ENCODE results near the gene SLC25A29. TPM values are rescaled to one million over a fixed set of nuclear protein-coding genes. Genes with fewer than 3 reads are reported as not detected.
"Not testable (repeated sequence)": the region's sequence is repeated elsewhere in the genome, so short reads cannot be mapped to it uniquely, and the experiment has no call there.

The SLC25A29 gene
- total RNA-seq, 1 donor from 2014 or later: 17.6 TPM

GRCh38 chr14:100297320-100298300 lies 8.6 kb downstream of the SLC25A29 start:
- peak; percentile 88 for ATAC-seq (ENCODE audit: poor library complexity)
- peak; percentile 89 for DNase-seq
- intact Hi-C loops (cut with DNase I): no loop called here

GRCh38 chr14:100296729-100297128 lies 9.5 kb downstream of the SLC25A29 start:
- intact Hi-C loops (cut with DNase I); ATAC-seq (ENCODE audit: poor library complexity); DNase-seq: not testable (repeated sequence)

GRCh38 chr14:100296106-100296651 lies 10.1 kb downstream of the SLC25A29 start:
- DNase-seq (no peak), ATAC-seq (ENCODE audit: poor library complexity) (no peak)
- intact Hi-C loops (cut with DNase I): no loop called here

GRCh38 chr14:100295376-100296105 lies 10.7 kb downstream of the SLC25A29 start:
- DNase-seq (no peak), ATAC-seq (ENCODE audit: poor library complexity) (no peak)
- intact Hi-C loops (cut with DNase I): no loop called here

GRCh38 chr14:100294963-100295330 lies 11.3 kb downstream of the SLC25A29 start:
- intact Hi-C loops (cut with DNase I): no loop called here
- DNase-seq (peak; percentile 22), ATAC-seq (ENCODE audit: poor library complexity) (no peak)

DNA sequence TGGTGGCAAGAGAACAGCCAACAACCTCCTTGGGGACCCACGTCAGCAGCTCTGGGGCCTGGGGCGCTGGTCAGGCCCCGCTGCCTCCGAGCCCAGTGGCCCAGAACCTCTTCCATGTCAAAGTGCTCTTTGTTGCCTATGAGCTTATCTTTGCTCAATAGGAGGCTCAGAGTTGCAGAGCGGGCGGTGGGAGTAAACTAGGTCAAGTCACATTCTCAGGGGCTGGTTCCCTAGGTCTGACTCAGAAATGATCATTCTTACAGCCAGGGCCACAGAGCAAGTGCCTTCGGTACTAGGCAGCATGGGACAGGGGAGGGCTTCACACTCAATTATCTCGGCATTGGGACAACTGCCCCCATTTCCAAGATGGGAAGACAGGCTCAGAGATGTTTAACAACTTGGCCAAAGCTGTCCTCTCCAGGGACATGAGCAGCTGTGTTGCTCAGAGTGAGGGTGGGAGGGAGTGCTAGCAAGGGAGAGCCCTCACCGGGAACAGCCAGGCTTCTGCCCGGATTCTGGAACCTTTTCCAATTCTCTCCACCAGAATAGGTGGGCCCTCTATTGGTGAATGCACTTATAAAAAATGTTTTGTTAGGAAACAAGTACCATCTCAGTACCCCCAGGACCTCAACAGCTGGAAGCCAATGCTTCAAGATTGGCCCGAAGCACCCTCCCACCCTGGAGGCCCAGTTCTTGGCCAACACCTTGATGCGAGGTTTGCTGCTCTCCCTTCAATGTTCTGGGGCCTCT lies 11.9 kb downstream of the SLC25A29 start:
- DNase-seq (peak; percentile 81), ATAC-seq (ENCODE audit: poor library complexity) (peak; percentile 49)

DNA sequence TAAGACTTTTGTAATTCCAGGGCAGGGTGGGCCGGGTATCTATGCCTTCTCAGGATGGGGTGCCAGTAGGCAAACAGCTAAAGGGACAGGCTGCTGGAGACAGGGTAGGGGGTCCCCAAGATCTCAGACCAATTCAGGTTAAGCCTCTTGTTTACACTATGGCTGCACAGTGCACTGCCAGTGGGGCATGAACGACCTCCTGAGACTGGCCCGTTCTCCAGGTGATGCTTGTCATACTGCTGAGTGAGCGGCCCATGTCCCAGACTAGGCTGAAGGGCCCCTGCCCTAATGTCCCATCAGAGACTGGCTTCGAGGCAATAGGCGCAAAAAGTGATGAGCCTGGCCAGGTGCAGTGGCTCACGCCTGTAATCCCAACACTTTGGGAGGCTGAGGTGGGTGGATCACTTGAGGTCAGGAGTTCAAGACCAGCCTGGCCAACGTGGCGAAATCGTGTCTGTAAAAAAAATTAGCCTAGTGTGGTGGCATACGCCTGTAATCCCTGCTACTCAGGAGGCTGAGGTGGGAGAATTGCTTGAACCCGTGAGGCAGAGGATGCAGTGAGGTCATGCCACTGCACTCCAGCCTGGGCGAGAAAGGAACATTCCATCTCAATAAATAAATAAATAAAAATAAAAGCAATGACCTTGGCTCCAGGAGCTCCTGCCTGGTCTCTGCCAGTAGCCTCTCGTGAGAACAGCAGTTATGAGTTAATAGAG lies 12.6 kb downstream of the SLC25A29 start:
- intact Hi-C loops (cut with DNase I): no loop called here
- DNase-seq (peak; percentile 32), ATAC-seq (ENCODE audit: poor library complexity) (no peak)

More for the DNA sequence above, 11.9 kb downstream of the SLC25A29 start:
- intact Hi-C loops (cut with DNase I): no loop called here

DNA sequence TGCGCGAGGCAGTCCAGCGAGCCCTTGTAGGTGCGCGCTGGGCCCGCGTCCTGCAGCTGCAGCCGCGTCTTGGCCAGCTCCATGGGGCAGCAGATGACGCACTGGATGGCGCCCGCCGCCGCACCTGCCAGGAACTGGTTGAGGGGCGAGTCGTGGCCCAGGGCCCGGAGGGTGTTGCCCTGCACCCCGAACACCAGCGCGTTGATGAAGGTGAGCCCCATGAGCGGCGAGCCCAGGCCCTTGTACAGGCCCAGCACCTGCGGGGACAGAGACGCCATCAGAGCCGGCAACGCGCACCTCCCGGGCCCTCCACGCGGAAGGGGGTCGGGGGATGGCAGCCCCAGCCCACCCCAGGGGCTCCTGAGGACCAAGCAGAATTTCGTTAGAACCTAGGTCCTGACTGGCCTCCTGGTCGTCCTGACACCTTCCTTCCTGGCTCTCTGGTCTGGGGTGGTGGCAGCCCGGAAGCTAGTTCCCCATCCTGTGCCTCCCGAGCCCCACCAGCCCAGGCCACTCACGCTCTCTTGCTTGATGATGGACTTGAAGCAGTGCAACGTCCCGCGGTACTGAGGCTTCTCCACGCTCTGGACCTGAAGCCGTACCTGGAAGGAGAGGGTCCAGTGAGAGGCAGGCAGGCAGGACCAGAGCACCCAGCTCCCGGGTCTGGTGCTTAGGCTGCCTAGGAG lies 13.3 kb downstream of the SLC25A29 start:
- ATAC-seq (ENCODE audit: poor library complexity) (no peak), DNase-seq (peak; percentile 34)
- intact Hi-C loops (cut with DNase I): no loop called here

GRCh38 chr14:100292301-100292775 lies 13.9 kb downstream of the SLC25A29 start:
- ATAC-seq (ENCODE audit: poor library complexity) (no peak), DNase-seq (peak; percentile 39)
- intact Hi-C loops (cut with DNase I): no loop called here

GRCh38 chr14:100291305-100292075 lies 14.8 kb downstream of the SLC25A29 start:
- DNase-seq: peak; percentile 40
- no peak for ATAC-seq (ENCODE audit: poor library complexity)
- intact Hi-C loops (cut with DNase I): no loop called here

DNA sequence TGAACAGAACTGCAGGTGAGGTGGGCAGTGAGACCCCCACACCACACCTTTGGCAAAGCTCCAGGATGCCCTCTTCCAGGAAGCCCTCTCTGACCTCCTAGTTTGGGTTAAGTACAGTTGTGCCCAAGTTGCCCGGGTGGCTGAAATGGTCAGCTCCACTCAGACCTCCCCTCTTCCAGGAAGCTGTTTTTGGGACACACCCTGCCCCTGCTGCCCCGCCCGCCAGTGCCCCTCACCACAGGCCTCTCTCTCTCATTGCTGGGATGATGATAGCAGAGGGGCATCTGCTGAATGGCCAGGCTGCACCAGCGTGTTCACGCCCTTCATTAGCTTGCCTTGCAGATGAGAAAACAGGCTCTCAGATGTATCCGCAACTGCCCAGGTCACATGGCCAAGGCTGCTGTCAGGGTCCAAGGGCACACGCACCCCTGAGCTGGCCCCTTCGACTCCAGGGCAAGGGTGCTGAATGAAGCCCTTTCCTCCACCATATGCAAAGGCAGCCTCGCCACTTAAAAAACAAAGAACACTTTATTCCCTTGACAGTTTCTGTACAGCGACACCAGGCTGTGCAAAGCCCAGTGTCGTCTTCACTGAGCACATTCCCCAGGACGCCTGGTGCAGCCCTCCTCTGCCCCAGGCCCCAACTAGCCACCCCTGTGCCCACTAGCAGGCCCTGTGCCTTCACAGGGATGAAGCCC lies 15.5 kb downstream of the SLC25A29 start:
- DNase-seq (peak; percentile 18), ATAC-seq (ENCODE audit: poor library complexity) (no peak)
- intact Hi-C loops (cut with DNase I): no loop called here

GRCh38 chr14:100289916-100290606 lies 16.2 kb downstream of the SLC25A29 start:
- intact Hi-C loops (cut with DNase I): loop anchor here (10.0 kb wide), 1 partner anchor 85 kb away; the partner anchor contains the start of gene WDR25
- DNase-seq (peak; percentile 24), ATAC-seq (ENCODE audit: poor library complexity) (no peak)

GRCh38 chr14:100288382-100289185 lies 17.7 kb downstream of the SLC25A29 start:
- DNase-seq: peak; percentile 32
- ATAC-seq (ENCODE audit: poor library complexity): no peak
- intact Hi-C loops (cut with DNase I): loop anchor here (10.0 kb wide), 1 partner anchor 86 kb away; the partner anchor contains the start of gene WDR25

GRCh38 chr14:100287998-100288295 lies 18.3 kb downstream of the SLC25A29 start:
- not testable (repeated sequence) for DNase-seq; ATAC-seq (ENCODE audit: poor library complexity)
- intact Hi-C loops (cut with DNase I): loop anchor here (10.0 kb wide), 1 partner anchor 87 kb away; the partner anchor contains the start of gene WDR25
